Measurements from ENCODE around the gene ETV6.

Gene ETV6

DNA sequence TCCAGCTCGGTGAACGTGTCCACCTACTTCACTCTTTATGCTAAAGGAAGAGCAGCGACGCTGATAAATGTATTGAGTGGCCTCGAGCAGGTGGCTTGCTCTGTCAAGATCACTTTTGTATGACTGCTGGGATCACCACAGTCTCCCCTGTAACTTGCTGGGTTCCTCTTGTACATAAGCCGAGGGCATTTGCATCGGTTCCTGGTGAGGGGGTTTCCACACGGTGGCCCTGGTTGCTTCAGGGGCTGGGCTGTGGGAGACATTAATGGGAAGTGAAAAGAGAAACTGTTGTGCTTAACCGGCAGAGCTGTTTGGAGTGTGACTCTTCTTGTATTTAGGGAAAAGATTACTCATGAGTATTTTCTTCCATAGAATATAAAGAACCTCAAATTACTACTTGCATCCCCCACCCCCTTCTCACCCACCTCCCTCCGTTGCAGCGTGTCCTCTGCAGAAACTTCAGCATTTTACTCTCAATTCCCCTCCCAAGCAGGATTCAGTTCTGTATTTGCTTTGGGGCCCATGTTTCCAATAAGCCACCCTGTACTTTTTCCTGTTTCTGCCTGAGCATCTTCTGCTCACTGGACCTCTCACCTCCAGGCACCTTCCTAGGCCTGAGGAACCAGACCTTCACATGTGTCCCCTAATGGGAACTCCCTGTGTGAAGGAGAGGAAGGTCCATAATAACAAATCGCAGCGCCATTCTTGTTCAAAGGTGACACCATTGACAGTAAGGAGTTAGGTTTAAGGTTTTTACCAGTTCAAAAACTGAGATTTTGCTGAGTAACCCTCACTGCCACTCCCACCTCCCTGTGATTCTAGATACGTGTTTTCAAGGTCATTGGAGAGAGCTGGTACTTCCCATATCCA lies 187.0 kb downstream of the ETV6 start:
- DNase-seq = peak; percentile 70

DNA sequence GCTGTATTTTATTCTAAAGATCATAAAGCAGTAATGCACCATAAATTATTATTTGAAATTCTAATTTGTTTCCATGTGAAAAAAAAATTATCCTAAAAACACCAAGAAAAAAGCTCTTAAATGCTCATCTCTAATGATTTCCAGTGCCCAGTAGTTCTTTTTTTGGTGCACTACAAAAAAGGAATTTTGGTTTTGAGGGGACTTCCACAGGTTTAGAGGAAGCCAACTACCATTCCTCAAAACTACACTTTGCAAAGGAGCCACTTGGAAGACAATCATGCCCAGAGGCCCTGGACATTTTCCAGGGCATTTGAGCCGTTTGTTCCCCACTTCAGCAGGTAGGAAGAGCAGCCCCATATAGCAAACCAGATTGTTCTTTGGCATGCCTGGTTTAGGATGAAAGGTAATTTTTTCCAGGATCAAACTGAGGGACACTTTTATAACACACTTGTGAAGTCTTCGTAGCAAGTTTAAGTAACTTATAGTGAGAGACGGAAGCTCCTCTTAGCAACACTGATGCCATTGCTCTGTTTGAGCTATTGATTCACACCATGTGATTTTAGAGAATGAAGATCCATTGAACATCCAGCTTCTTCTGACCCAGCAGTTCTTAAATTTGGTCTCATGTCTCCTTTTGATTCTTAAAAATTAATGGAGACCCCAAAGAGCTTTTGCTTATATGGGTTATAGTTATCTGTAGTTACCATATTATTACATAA lies 187.9 kb downstream of the ETV6 start:
- no peak for DNase-seq

DNA sequence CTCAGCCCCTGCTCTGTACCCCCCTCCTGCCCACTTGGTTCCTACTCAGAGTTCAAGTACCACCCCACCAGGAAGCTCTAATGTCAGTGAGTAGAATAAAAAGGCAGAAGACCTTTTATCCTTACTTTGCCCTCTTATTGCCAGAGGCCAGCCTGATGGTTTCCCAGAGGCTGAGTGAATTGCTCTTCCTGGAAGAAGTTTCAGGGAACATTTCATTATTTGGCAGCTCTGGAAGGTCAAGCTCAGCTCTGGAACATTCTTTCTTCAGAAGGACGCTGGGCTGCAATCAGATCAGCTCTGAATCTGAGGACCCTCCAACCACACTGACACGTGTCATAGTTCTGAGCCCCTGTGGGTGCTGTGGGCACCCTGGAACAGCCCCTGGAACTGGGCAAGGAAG lies 188.9 kb downstream of the ETV6 start:
- no peak for DNase-seq

DNA sequence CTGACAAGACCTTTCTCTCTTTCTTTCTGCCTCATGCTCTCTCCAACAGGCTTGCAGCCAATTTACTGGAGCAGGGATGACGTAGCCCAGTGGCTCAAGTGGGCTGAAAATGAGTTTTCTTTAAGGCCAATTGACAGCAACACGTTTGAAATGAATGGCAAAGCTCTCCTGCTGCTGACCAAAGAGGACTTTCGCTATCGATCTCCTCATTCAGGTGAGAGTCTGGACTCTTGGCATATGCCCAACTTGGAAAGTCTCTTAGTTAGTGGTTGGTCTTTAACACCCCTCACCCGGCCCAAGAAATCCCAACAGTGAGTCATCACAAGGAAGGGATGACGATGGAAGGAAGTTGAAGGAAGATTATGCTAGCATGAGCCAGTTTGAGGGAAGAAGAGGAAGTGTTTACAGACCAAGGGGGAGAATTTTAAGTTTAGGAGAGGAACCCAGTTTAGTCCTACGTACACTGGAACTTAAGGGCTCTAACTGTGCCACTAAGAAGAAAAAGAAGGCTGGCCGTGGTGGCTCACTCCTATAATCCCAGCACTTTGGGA lies 189.7 kb downstream of the ETV6 start:
- DNase-seq = no peak

DNA sequence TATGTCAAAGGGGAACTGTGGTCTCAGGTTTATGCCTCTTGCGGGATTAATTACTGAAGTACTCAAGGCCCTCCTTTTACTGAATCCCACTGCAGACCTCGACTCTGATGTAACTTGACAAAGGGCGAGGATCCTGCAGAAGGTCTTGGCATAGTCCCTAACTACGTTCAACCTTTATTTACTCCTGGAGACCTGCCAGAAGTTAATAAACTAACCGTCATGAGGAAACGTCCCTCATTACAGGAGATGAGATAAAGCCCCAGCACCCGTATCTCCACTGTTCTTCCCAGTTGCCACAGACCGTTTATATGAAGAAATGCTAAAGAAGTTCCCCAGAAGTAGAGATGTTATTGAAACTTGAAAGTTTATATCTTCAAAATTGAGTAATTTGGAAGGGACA lies 190.9 kb downstream of the ETV6 start:
- no peak for DNase-seq

DNA sequence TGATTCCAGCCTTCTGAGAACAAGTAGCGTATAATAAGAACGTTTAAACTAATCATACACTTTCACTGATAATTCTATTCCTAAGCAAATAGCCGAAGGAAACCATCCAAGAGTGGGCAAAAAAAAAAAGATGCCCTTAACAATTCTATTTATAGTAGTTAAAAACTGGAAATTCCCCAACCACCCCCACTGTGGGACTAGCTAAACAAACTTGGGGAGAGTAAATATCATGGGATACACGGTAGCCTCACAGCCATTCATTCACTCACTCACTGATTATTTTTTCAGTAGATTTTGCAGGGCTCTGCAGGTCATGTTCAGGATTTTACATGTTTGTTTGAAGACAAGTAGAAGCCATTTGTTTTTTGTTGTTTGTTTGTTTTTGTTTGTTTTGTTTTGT lies 197.0 kb downstream of the ETV6 start:
- no peak for DNase-seq

DNA sequence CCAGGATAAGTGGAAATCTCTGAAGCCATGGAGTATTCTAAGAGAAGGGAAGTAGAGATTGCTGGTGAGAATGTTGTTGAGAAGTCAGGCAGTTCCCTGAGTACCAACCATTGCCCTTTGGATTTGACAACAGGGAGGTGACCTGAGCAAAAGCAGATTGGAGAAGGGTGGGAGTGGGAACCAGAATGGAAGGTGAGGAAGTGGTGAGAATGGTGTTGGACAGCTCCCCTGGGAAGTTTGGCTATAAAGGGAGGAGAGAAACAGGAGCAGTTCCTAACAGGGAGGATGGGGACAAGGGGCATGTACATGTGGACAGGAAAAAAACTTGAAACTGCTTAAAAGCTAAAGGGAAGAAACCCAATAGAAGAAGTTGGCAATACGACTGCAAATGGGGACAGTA lies 198.1 kb downstream of the ETV6 start:
- no peak for DNase-seq

DNA sequence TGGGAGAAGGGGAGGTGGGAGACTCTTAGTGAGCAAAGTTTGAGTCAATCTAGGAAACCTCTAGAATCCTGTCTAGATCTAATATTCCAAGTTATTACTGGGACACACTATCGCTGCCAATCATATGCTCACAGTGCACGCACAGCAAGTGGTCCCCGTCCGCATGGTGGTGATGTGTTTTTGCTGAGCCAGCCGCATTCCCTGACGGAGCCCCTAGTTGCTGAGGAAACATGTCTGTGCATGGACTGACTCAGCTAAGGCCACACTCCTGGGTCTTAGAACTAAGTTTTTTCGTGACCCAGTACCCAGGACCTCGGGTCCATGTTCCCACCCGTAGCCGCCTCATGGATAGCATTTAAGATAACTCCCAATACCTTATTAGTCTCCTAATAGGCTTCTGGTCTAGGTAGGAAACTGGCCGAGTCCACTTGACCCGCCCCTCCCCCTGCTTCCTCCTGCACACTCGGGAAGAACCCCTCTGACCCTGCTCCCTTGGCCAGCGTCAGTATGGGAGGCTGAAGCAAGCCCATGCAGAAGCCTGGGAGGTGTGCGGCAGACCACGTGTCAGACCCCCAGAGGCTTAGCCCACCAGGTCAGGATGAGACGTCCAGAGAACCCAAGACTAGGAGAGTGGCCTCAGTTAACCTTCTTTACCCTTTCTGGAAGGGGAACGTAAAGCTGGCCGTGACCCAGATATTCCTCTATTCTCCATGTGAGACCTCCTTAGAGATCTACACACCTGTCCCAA lies 200.5 kb downstream of the ETV6 start:
- DNase-seq = no peak

DNA sequence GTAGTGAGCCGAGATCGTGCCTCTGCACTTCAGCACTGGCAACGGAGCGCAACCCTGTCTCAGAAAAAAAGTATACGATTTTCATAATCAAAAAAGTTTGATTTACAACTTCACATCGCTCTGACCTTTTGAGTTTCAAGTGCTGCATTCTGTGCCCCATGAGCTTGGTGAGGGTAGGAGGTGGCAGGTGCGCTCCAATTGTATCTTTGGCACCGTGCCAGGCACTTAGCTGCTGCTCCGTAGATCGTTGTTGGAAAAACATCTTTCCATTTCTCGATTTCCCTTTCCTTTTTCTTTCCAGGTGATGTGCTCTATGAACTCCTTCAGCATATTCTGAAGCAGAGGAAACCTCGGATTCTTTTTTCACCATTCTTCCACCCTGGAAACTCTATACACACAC lies 203.7 kb downstream of the ETV6 start:
- no peak for DNase-seq

DNA sequence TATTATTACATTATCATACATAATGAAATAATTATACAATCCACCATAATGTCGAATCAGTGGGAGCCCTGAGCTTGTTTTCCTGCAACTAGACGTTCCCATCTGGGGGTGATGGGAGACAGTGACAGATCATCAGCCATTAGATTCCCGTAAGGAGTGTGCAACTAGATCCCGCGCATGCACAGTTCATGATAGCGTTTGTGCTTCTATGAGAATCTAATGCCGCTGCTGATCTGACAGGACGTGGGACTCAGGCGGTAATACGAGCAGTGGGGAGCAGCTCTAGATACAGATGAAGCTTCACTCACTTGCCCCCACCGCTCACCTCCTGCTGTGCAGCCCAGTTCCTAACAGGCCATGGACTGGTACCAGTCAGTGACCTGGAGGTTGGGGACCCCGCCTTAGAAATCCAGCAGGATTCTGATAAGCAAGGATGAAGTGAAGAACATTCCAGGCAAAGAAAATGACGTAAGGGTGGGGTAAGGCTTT lies 204.6 kb downstream of the ETV6 start:
- no peak for DNase-seq

DNA sequence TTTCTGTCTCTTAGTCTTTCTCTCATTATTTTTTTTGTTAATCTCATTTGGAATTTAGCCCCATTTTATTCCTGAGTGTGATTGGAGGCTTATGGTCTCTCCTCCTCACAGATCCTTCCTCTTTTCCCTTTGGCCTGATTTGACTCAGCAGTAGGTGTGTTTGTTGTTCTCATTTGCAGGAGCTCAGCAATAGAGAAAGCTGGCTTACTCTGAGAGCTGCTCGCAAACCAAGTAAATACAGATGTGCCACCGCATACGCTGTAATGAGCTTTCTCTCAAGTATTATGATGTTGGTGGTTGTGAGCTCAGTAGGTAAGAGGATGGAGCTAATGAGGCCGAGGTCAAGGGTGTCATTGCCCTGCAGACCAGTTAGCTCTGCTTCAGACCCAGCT lies 206.5 kb downstream of the ETV6 start:
- DNase-seq = no peak

DNA sequence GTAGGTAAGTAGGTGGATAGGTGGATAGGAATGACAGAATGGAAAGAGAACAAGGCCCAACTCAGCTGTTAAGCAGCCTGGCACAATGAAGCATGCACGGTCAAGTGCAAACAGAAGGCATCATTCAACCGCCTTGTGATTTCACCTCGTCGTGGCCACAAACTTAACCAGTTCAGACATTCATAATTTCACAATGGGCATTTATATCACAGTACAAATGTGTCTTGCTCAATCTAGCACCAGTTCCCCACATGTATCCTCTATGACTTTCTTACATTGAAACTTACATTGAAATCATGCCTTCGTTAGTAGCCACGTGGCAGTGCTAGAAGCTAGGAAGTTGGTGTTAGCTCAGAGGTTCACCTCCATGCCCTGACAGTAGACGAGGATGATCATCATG lies 207.5 kb downstream of the ETV6 start:
- DNase-seq = no peak

DNA sequence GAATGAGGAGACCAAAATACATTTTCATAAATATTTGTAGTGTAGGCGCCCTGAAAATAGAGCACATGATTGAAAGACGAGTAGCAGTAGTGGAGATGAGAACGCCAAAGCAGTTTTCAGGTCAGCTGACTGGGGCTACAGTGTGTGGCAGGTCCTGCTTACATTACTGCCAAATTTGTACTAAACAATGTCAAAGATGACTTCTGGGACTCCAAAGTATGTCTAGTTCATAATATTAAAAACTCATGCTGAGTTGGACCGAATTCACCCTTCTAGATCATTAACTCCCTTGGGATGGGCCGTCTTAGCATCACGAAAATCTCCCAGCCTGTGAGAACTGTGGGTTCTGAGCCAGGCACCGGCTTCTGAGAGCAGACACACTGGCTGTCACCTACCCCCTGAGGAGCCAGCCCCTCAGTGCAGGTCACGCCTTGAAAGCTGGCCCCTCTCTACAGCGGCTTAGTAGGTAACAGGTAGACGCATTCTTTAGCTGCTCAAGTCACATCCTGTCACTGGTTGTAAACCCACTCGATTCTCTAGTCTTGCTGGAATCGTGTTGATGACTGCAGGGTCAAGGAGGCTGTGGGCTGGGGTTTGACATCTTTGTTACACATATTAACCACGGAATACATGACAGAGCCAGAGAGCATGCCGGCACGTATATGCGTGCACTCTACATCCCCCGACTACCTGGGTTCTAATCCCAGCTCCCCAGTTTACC lies 210.4 kb downstream of the ETV6 start:
- DNase-seq = no peak

DNA sequence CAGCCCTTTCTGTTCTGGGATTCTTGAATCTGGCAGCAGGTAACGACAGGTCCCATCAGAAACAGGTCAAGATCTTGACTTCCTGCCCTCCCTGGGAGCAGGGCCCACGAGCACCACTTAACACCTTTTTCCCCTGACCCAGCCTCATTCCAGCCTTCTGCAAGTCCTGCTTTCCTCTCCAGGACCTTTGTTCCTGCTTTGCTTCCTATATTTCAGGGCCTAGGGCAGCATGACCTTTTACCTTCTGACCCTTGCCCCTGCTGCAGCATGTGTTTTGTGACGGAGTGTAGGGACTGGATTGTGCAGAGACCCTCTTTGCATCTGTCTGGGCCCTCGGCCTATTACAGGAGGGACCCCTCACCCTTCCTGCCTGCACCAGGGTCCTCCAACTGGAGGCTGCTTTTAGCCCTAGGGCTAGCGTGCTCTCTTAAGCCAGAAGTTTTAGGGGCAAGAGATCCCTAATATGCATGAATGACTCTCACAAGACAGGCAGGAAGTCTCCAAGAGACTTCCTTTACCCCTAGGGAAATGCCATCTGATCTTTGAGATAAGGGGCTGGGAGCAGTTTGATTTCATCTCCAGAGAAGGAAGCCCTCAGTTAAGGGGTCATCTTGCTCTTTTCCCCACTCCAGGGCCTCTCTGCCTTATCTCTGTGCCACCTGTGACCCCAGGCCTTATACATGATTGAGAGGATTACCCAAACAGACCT lies 211.8 kb downstream of the ETV6 start:
- DNase-seq = no peak

DNA sequence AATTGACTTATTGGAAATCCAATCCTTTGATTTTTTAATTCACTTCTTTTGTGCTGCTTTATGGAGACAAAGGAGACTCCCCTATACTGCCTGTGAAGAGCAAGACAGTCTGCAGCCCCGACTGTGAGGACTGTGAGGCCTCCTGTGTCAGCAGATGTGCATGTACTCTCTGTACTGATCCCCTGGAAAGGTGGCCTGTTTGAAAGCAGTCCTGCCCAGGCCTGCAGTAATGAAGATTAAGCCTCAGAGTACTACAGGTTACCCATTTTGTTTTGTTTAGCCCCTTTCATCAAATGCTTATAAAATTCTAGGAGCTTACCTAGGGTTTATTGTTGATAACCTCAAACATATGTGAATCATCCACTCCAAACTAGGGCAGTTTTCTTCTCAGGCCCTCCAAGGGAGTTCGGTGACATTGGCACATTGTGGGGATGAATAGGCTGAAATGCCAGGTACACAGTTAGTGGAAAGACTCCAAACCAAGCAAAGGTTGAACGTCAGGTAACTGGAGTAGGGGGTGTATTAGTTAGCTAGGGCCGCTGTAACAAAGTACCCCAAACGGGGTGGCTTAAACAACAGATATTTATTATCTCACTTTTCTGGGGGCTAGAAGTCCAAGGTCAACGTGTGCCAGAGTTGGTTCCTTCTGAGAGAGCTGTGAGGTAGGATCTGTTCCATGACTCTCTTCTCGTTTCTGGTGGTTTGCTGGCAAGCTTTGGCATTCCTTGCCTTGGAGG lies 212.6 kb downstream of the ETV6 start:
- DNase-seq = no peak

DNA sequence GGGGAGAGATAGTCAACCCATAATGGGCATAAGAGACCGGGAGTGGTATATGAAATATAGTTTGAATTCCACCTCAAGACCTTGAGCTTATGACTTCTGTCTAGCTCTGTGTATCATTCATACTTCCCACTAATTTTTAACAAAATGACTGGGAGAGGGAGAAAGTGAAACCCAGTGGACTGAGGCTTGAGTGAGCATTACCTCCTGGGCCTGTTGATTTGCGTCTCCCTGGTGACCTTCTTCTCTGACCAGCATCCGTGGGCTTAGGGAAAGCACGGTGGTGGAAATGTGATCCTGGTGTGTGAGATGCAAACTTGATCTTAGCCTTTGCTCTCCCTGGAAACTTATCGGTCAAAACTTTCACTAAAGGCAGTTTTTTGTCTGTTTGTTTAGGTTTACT lies 213.3 kb downstream of the ETV6 start:
- DNase-seq = no peak

DNA sequence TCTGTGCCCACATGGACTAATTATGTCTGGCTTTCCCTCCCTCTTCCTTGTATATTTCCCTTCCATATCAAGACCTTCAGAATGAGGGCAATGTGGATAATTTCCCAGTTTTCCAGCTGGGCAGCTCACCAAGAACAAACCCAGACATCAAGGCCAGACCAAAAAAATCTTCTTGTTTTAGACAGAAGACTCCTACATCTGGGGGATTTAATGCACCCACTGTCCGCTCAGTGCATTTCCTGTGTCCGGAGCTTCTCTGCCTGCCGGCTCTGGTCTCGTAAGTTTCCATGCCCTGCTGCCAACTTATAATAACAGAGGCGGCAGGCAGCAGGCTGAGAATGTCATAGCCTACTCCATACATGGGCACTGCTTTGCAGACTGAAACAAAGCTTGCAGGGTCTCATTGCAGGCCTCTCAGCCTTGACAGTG lies 214.0 kb downstream of the ETV6 start:
- no peak for DNase-seq

DNA sequence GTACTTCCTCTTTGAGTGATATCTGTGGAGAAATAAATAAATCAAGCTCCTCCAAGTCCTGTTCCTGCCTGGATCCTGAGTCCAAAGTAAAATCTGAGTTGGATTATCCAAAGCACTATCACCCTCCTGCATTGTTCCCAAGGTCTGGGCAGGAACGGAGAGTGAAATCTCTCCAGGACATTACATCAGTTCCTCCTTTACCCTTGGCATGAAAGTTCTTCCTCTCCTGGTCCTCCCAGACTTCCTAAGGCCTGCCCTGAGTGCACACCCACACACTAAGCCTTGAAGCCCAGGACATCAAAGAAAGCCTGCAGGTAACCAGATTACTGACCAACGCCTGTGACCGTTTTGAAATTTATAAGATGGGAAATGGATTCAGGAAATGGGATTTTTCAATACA lies 214.5 kb downstream of the ETV6 start:
- DNase-seq = no peak

DNA sequence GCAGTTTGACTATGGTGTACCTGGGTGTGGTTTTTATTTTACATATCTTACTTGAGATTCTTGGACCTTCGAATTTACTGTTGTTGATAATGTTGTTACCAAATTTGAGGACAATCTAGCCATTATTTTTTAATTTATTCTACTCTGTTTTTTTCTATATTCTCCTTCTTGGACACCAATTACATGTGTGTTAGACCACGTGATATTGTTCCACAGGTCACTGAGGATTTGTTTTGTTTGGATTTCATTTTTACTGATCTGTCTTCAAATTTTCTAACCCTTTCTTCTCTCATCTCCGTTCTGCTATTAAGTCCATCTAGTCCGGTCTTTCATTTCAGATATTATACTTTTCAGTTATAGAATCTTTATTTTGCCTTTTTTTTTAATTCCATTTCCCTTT lies 216.3 kb downstream of the ETV6 start:
- DNase-seq = no peak

DNA sequence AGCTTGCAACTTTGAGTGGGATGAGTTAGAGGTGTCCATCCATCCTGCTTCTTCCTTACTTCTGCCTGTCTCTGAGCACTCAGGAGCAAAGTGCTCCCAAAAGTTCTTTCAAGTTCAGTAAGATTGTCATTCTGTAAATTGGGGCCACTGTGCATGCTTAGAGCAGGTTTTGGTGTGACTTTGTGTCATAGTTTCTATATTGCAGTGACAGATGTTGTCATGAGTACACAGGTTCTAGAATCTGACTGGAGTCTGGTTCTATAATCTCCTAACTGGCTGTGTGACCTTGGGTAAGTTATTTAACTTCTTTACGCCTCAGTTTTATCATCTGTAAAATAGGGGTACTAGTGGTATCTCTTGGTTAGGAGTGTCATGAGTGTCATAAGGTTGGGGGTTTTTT lies 218.6 kb downstream of the ETV6 start:
- DNase-seq = peak; percentile 46

DNA sequence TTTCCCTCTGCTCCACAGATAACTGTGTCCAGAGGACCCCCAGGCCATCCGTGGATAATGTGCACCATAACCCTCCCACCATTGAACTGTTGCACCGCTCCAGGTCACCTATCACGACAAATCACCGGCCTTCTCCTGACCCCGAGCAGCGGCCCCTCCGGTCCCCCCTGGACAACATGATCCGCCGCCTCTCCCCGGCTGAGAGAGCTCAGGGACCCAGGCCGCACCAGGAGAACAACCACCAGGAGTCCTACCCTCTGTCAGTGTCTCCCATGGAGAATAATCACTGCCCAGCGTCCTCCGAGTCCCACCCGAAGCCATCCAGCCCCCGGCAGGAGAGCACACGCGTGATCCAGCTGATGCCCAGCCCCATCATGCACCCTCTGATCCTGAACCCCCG lies 219.9 kb downstream of the ETV6 start:
- no peak for DNase-seq

Data from activated CD4-positive, alpha-beta T cell treated with anti-CD3 and anti-CD28 coated beads, Interleukin-2, Interleukin-6, amounts not matched to agents 100 ng/mL and 50 ng/mL, durations not matched to agents 16 hours and 8 hours (primary cell).